ENCODE data around the gene CDH13. TPM values are rescaled to one million over a fixed set of nuclear protein-coding genes. Genes with fewer than 3 reads are reported as not detected.

CDH13 gene
- total RNA-seq, 1 donor from 2014 or later = 46.4 TPM

- Mint-ChIP-seq H3K36me3 (no peaks in the 10 kb centered on the region), H3K4me1 (ENCODE audit: unreplicated experiment) (no peaks in the 10 kb centered on the region), H3K4me3 (no peak overlapping the region), H3K27ac (no peak overlapping the region), H3K9me3 (no peaks in the 10 kb centered on the region), H3K27me3 (no peaks in the 10 kb centered on the region)
- TF ChIP-seq CTCF (conservative IDR thresholded peaks at IDR 0.05) = no peak
- no peak for DNase-seq (ENCODE audit: extremely low spot score, unreplicated experiment)
Measured at GRCh38 chr16:82855471-82855870, 228.7 kb downstream of the CDH13 start.

- no peaks in the 10 kb centered on the region for H3K36me3 Mint-ChIP-seq
- DNase-seq (ENCODE audit: extremely low spot score, unreplicated experiment) = no peak
- no peak overlapping the region for H3K4me3 Mint-ChIP-seq
- no peaks in the 10 kb centered on the region for H3K27me3 Mint-ChIP-seq
- TF ChIP-seq CTCF (conservative IDR thresholded peaks at IDR 0.05) = no peak
- no peak overlapping the region for H3K27ac Mint-ChIP-seq
- no peaks in the 10 kb centered on the region for H3K9me3 Mint-ChIP-seq
- H3K4me1 Mint-ChIP-seq (ENCODE audit: unreplicated experiment) = no peaks in the 10 kb centered on the region
Measured at GRCh38 chr16:82857693-82858365, 231.1 kb downstream of the CDH13 start.

- Mint-ChIP-seq H3K4me3 (no peak overlapping the region), H3K27ac (no peak overlapping the region), H3K9me3 (no peaks in the 10 kb centered on the region), H3K36me3 (no peaks in the 10 kb centered on the region), H3K4me1 (ENCODE audit: unreplicated experiment) (no peaks in the 10 kb centered on the region), H3K27me3 (no peaks in the 10 kb centered on the region)
- DNase-seq (ENCODE audit: extremely low spot score, unreplicated experiment) = no peak
- no peak for TF ChIP-seq CTCF (conservative IDR thresholded peaks at IDR 0.05)
Measured at GRCh38 chr16:82859662-82860061, 232.9 kb downstream of the CDH13 start.

- H3K27me3 Mint-ChIP-seq = no peaks in the 10 kb centered on the region
Measured at GRCh38 chr16:82860071-82860470, 233.3 kb downstream of the CDH13 start.

GRCh38 chr16:82862057-82862456 lies 235.3 kb downstream of the CDH13 start:
- Mint-ChIP-seq H3K9me3 (no peaks in the 10 kb centered on the region), H3K27me3 (no peaks in the 10 kb centered on the region), H3K4me3 (no peak overlapping the region), H3K4me1 (ENCODE audit: unreplicated experiment) (no peaks in the 10 kb centered on the region), H3K36me3 (no peaks in the 10 kb centered on the region), H3K27ac (no peak overlapping the region)
- DNase-seq (ENCODE audit: extremely low spot score, unreplicated experiment) = no peak
- TF ChIP-seq CTCF (conservative IDR thresholded peaks at IDR 0.05) = no peak

More at GRCh38 chr16:82860071-82860470, 233.3 kb downstream of the CDH13 start:
- TF ChIP-seq CTCF (conservative IDR thresholded peaks at IDR 0.05) = no peak
- no peak for DNase-seq (ENCODE audit: extremely low spot score, unreplicated experiment)
- Mint-ChIP-seq H3K4me3 (no peak overlapping the region), H3K27ac (no peak overlapping the region), H3K4me1 (ENCODE audit: unreplicated experiment) (no peaks in the 10 kb centered on the region), H3K9me3 (no peaks in the 10 kb centered on the region), H3K36me3 (no peaks in the 10 kb centered on the region)
